Body of pancreas (tissue), 4 donors: ENCODE results near the gene PDE4A. TPM values are rescaled to one million over a fixed set of nuclear protein-coding genes. Genes with fewer than 3 reads are reported as not detected.
"Not testable (repeated sequence)": the region's sequence is repeated elsewhere in the genome, so short reads cannot be mapped to it uniquely, and the experiment has no call there.

Experiments used
- ATAC-seq: fragments of 150-250 bp; one replicate; pipeline ENCODE4 v1.9.1; 2016
- DNase-seq, 4 donors: peaks; one replicate each; pipeline ENCODE4 v3.0.0-alpha.2; 2019
- H3K27ac ChIP-seq, 4 donors: fragments of 200-600 bp; sonication (generic); 1 replicate in 3 of 4; 2 replicates in 1 of 4; pipeline versions ENCODE4 v1.5.1 to v1.6.1; 2016 to 2019; ENCODE audit warnings: mild to moderate bottlenecking in 1 of 4, mixed read lengths in 1 of 4, moderate library complexity in 1 of 4
- H3K27me3 ChIP-seq, 2 donors: fragments of 200-600 bp; sonication (generic); one replicate each; pipeline ENCODE4 v1.6.0; 2016; ENCODE audit warnings: mild to moderate bottlenecking in 1 of 2
- H3K36me3 ChIP-seq, 2 donors: fragments of 200-600 bp; sonication (generic); replicated peaks in 1 of 2; 2 replicates each; pipeline ENCODE4 v1.5.1; 2016; ENCODE audit warnings: low read depth in 2 of 2; ENCODE audit not compliant: insufficient read depth in 1 of 2
- H3K4me1 ChIP-seq: fragments of 200-600 bp; sonication (generic); one replicate; pipeline ENCODE4 v1.6.0; 2016
- H3K4me3 ChIP-seq, 2 donors: fragments of 200-600 bp; sonication (generic); 1 replicate in 1 of 2; 2 replicates in 1 of 2; pipeline ENCODE4 v1.5.1; 2016 to 2019
- H3K9me3 ChIP-seq, 3 donors: fragments of 200-600 bp; sonication (generic); 1 replicate in 2 of 3; 2 replicates in 1 of 3; pipeline ENCODE4 v1.5.1; 2016
- POLR2A ChIP-seq, 3 donors: fragments of 450-650 bp; IDR thresholded peaks; one replicate each; pipeline ENCODE4 v1.6.1; 2016; ENCODE audit warnings: antibody characterized with exemption in 3 of 3, mild to moderate bottlenecking in 2 of 3
- WGBS, 2 donors: methylation state at CpG; one replicate each; pipeline ENCODE4 v1.1.5; 2017; 5-methylcytosine and 5-hydroxymethylcytosine counted together
- intact Hi-C: fragments of 100-400 bp; cut with DNase I; formaldehyde crosslinking; loops from one replicate; pipeline ENCODE4 v1.15.1; 2023
- total RNA-seq, 2 donors: library from RNA; depleted of rRNA; stranded (reverse); fragments of >200 nt; gene quantifications; one replicate each; pipeline ENCODE4 v1.1.0, GENCODE V29; 2016
- TF ChIP-seq, protein P1 (sequence below), 7 experiments: fragments of 450-650 bp in 4 of 7; fragments of 200-600 bp in 3 of 7; sonication (generic) in 3 of 7; IDR thresholded peaks; one replicate each; pipeline ENCODE4 v1.5.1; 2016 to 2019; ENCODE audit warnings: antibody characterized with exemption in 7 of 7

PDE4A gene
- total RNA-seq, 2 donors from 2014 or later = 8.8 to 17.1 TPM

GRCh38 chr19:10460714-10461046 is 40.3 kb downstream of the PDE4A start:
- DNase-seq = no peak
- 37 to 83% methylated on average over 3 to 8 of the region's 8 CpGs for WGBS, 2 donors
- Histone ChIP-seq H3K27me3 (no peaks in the 10 kb centered on the region), H3K27ac (no peak overlapping the region), H3K4me1 (no peaks in the 10 kb centered on the region), H3K9me3 (no peaks in the 10 kb centered on the region), H3K4me3 (no peak overlapping the region), H3K36me3 (peaks cover 0 to 1% of the 10 kb centered on the region in 2 donors)
- no peak for TF ChIP-seq POLR2A (IDR thresholded peaks at IDR 0.05)
- intact Hi-C loops = no loop called here
- no peak for ATAC-seq

DNA sequence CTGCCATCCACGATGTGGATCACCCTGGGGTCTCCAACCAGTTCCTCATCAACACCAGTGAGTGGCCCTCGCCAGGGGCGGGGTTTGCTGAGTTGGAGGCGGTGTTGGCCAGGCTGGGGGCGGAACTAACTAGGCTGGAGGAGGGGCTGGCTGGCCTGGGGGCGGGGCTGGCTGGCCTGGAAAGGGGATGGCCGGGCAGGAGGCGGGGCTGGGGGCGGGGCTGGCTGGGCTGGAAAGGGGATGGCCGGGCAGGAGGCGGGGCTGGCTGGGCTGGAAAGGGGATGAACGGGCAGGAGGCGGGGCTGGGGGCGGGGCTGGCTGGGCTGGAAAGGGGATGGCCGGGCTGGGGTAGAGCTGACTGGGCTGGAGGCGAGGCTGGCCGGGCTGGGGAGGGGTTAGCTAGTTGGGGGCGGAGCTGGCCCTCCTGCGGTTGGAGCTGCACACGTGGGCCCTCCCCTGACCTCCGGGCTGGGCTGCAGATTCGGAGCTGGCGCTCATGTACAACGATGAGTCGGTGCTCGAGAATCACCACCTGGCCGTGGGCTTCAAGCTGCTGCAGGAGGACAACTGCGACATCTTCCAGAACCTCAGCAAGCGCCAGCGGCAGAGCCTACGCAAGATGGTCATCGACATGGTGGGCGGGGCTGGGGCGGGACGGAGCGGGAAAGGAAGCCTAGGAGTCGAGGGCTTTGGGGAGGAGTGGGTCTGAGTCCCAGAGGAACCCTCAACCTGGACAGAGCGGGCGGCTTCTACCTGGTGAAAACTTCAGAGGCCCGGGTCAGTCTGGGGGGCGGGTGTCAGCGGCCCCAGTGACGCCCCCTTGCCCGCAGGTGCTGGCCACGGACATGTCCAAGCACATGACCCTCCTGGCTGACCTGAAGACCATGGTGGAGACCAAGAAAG is 41.0 kb downstream of the PDE4A start:
- H3K27ac ChIP-seq = no peak overlapping the region
- peak; percentile 79 to 95 (median 93) for DNase-seq

DNA sequence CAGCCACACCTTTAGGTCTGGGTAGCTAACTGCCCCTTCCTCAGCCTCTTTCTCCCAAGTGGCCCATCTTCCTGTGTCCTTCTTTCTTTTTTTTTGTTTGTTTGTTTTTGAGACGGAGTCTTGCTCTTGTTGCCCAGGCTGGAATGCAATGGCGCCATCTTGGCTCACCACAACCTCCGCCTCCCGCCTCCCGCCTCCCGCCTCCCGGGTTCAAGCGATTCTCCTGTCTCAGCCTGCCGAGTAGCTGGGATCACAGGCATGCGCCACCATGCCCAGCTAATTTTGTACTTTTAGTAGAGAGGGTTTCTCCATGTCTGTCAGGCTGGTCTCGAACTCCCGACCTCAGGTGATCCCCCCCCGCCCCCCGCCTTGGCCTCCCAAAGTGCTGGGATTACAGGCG is 41.7 kb downstream of the PDE4A start:
- H3K27ac ChIP-seq, intact Hi-C loops, DNase-seq, ATAC-seq, H3K9me3 ChIP-seq, H3K36me3 ChIP-seq, H3K27me3 ChIP-seq, H3K4me1 ChIP-seq, H3K4me3 ChIP-seq: not testable (repeated sequence)
- WGBS, 2 donors = 92 to 93% methylated on average over 13 to 15 of the region's 15 CpGs

More for the DNA sequence above, 41.0 kb downstream of the PDE4A start:
- H3K27me3 ChIP-seq = no peaks in the 10 kb centered on the region
- intact Hi-C loops = no loop called here
- ATAC-seq = peak; percentile 93
- H3K4me1 ChIP-seq = no peaks in the 10 kb centered on the region
- H3K4me3 ChIP-seq = no peak overlapping the region
- WGBS, 2 donors = 13 to 45% methylated on average over 11 to 42 of the region's 45 CpGs
- peaks cover 0 to 1% of the 10 kb centered on the region in 2 donors for H3K36me3 ChIP-seq
- TF ChIP-seq, protein P1, sequence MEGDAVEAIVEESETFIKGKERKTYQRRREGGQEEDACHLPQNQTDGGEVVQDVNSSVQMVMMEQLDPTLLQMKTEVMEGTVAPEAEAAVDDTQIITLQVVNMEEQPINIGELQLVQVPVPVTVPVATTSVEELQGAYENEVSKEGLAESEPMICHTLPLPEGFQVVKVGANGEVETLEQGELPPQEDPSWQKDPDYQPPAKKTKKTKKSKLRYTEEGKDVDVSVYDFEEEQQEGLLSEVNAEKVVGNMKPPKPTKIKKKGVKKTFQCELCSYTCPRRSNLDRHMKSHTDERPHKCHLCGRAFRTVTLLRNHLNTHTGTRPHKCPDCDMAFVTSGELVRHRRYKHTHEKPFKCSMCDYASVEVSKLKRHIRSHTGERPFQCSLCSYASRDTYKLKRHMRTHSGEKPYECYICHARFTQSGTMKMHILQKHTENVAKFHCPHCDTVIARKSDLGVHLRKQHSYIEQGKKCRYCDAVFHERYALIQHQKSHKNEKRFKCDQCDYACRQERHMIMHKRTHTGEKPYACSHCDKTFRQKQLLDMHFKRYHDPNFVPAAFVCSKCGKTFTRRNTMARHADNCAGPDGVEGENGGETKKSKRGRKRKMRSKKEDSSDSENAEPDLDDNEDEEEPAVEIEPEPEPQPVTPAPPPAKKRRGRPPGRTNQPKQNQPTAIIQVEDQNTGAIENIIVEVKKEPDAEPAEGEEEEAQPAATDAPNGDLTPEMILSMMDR (IDR thresholded peaks at IDR 0.05) = no peak
- TF ChIP-seq POLR2A (IDR thresholded peaks at IDR 0.05) = no peak
- no peaks in the 10 kb centered on the region for H3K9me3 ChIP-seq

DNA sequence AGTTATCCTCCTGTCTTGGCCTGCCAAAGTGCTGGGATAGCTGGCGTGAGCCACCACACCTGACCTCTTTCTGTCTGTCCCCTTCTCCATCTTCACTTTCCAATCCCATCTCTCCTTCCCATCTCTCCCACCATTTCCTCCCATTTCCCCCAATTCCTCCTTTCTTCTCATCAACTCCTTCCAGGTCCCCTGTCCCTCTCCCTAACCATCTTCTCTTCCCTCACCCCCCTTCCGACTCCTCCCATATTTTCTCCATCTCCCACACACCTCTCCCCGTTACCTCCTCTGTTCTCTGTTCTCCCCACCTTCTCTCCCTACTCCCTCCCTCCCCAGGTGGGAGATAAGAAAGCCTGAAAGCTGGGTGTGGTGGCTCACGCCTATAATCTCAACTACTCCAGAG is 42.2 kb downstream of the PDE4A start:
- Histone ChIP-seq H3K27me3 (no peaks in the 10 kb centered on the region), H3K27ac (no peak overlapping the region), H3K9me3 (no peaks in the 10 kb centered on the region), H3K4me1 (no peaks in the 10 kb centered on the region), H3K36me3 (peaks cover 0 to 7% of the 10 kb centered on the region in 2 donors), H3K4me3 (no peak overlapping the region)
- TF ChIP-seq, protein P1 (IDR thresholded peaks at IDR 0.05) = no peak
- TF ChIP-seq POLR2A (IDR thresholded peaks at IDR 0.05) = no peak
- 84 to 85% methylated on average over 4 of the region's 4 CpGs for WGBS, 2 donors
- intact Hi-C loops = no loop called here
- ATAC-seq = no peak
- no peak for DNase-seq

- Histone ChIP-seq H3K27ac (no peak overlapping the region), H3K36me3 (peaks cover 0 to 7% of the 10 kb centered on the region in 2 donors), H3K9me3 (no peaks in the 10 kb centered on the region), H3K4me1 (no peaks in the 10 kb centered on the region), H3K4me3 (no peak overlapping the region), H3K27me3 (no peaks in the 10 kb centered on the region)
- ATAC-seq (no peak), DNase-seq (no peak)
- TF ChIP-seq POLR2A (IDR thresholded peaks at IDR 0.05) = no peak
- TF ChIP-seq, protein P1 (IDR thresholded peaks at IDR 0.05) = no peak
- 81 to 83% methylated on average over 5 of the region's 5 CpGs for WGBS, 2 donors
- intact Hi-C loops = no loop called here
Observed at GRCh38 chr19:10464456-10464855, 44.1 kb downstream of the PDE4A start.
